SK-N-SH (cell line): ENCODE results near the gene JAG1.

Source experiments
- CTCF ChIP-seq: fragments of 200-600 bp; sonication (generic); IDR thresholded peaks from 2 replicates; pipeline ENCODE4 v1.6.1; 2017; ENCODE audit warnings: antibody characterized with exemption, mild to moderate bottlenecking, moderate library complexity
- EP300 ChIP-seq, 2 experiments: IDR thresholded peaks; 2 replicates each; pipeline versions ENCODE4 v1.4.0 to v1.6.1; 2012; ENCODE audit warnings: borderline replicate concordance in 1 of 2, low read depth in 1 of 2, low read length in 1 of 2

DNA sequence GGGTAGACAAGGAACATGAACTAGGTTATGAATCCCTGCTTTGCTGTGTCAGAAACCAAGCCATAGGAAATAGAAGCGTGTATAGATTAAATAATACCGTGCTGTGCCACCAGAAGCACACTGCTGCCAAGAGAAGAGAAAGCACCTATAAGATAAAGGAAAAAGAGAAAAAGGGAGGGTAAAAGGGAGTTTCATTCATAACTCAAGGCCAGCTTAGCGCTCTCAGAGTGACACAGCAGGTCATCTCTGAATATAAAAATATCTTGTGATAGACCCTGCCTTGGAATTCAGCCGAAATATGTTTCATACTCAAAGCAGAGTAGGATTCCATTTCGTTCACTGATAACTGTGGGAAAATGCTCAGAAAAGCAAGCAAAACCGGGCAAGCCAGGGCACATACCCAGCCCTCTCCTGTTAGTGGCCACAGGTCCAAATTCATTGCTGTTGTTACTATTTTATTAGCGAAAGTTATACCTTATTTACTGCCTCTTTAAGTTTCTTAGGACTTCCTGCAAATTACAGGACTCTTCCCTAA lies 8.7 kb downstream of the JAG1 start:
- TF ChIP-seq CTCF: no peak
- TF ChIP-seq EP300 (IDR thresholded peaks at IDR 0.05; ENCODE audit: borderline replicate concordance in 1 of 2, low read depth in 1 of 2, low read length in 1 of 2): no peak
